ENCODE results near the gene TEX47. TPM values are rescaled to one million over a fixed set of nuclear protein-coding genes. Genes with fewer than 3 reads are reported as not detected.

TEX47 gene
- not detected for polyA plus RNA-seq (ENCODE audit: insufficient read length in 4 of 4)

DNA sequence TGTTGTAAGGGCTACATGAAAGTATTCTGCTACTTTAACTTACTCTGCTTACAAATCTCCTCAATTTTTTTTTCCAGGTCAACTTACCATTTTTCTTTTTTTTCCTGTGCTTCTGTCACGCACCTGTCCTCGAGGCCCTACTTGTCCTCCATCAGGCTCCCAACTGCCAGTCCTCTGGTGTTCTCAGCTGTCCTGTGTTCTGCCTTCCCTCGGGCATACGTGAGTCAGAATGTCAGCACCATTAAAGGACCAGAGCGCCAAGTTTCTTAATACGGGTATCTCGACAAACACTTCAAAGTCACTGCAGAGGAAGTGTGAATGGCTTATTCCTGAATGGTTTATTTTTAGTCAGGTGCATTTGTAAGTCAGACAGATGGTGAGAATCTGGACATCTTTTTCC lies at the start of gene TEX47:
TEX47 (minus strand) TSS at position 185 of the 400 bp plus-strand sequence. CDS start 795 bp downstream, outside the sequence.
- DNase-seq (ENCODE audit: low read depth in 4 of 4, low spot score in 3 of 4), result no peak

DNA sequence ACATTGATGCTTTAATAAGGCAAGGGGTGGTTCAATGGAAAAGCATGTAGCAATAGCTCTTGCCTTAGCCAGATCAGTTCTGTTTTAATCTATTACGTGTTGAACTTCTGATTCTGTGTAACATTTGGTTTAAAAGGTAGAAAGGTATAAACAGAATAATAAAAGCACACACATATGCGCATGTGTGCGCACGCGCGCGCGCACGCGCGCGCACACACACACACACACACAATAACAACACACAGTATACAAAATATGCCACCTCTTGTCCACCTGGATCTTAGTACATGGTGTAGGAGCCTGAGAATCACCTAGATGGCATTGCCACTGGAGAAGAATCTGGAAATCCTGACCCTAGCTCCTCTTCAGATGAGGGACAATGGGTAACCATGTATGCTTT lies 49.6 kb upstream of the TEX47 start:
- DNase-seq (ENCODE audit: low read depth in 4 of 4, low spot score in 3 of 4), result no peak

GRCh38 chr7:88842201-88842600 lies 46.7 kb upstream of the TEX47 start:
- DNase-seq (ENCODE audit: low read depth in 4 of 4, low spot score in 3 of 4), result no peak

- peak in 3 of 4 donors; percentile 12 to 24 (median 12) for DNase-seq (ENCODE audit: low read depth in 4 of 4, low spot score in 3 of 4)
Observed at GRCh38 chr7:88835147-88835728, 39.7 kb upstream of the TEX47 start.

- DNase-seq (ENCODE audit: low read depth in 4 of 4, low spot score in 3 of 4), result no peak
Observed at GRCh38 chr7:88826222-88826621, 30.7 kb upstream of the TEX47 start.

DNA sequence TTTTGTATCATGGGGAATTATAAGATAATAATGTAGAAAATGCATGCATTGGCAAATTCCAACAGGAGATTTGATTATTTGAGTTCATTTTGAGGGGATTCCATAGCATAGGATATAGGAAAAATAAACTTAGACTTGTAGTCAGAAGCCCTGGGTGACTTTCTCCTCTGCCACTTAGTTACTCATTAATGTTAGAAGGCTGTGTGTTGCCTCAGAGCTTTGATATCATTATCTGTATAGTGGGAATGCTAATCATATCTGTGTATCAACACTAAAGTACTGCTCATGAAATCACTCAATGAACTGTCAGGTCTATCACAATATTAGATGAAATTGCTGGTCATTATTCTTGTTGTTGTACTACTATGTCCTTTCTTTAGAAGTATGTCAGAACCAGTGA lies 23.0 kb upstream of the TEX47 start:
- no peak for DNase-seq (ENCODE audit: low read depth in 4 of 4, low spot score in 3 of 4)

GRCh38 chr7:88806280-88807037 lies 10.9 kb upstream of the TEX47 start:
- no peak for DNase-seq (ENCODE audit: low read depth in 4 of 4, low spot score in 3 of 4)

DNA sequence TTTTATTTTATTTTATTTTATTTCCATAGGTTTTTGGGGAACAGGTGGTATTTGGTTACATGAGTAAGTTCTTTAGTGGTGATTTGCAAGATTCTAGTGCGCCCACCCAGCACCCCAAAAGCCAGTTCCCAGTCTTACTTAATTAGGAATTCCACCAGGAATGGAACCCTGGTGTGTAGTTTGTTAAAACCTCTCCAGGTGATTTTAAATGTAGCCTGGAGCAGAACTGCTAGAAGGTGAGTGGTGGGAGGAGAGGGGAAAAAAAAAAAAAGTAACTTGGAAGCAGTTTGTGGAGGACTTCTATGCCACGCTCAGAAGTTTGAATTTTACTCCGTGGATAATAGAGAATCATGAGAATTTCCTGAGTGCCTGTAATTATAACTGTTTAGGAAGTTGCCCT lies 5.5 kb upstream of the TEX47 start:
- no peak for DNase-seq (ENCODE audit: low read depth in 4 of 4, low spot score in 3 of 4)

DNA sequence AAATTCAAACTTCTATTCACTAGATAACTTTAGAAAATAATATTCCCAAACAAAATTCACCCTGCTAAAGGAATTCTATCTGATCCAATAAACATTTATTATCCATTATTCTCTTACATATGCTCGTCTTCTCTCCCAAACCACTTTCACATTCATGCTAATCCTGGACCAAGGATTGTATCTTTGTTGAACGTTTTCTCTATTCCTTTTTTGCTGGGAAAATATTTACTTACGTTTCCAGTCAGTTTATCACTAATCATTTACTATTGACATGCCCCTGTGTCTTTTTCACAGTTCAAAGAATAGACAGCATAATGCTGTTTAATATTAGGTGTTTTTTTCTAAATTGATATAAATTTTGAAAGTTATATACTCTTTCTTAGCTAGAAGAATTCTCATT lies 3.2 kb downstream of the TEX47 start:
- DNase-seq (ENCODE audit: low read depth in 4 of 4, low spot score in 3 of 4), result no peak

DNA sequence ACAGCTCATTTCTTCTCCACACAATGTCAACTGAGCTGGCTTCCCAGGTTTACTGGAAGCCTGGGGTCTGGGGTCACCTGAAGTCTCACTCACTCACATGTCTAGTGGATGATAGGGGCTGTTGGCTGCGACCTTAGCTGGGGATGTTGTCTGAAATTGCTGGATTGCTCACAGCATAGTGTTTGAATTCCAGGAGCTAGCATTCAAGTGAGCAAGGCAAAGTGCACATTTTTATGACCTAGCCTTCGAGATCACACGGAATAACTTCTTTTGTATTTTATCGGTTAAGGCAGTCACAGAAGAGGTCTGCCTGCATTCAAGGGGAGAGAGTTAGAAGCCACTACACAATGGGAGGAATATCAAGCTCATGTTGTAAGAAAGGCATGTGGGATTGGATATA lies 3.6 kb downstream of the TEX47 start:
- DNase-seq (ENCODE audit: low read depth in 4 of 4, low spot score in 3 of 4), result no peak

DNA sequence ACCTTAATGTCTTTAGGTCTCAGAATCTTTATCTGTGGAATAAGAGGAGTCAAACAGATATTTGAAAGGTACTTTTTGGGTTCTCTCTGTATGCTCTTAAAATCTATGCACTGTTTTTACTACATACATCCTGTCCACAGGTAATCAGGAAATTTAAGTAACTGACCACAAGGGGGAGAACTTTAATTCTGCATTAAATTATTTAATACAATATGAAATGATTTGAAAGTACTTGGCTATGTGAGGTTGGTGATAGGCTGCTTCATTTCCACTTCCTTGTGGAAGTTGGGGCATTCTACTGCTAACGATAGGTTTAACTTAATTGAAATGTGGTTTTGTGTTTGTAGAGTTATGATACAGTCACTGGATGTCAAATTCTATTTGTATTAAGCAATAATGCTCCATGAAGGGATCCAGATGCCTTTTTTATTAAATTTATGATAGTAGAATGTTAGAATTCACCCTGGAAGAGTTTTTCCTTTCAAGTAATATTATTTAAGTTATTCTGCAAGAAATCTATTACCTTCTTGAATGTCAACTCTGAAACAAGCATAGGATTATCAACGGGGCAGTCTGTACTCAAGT lies 6.0 kb downstream of the TEX47 start:
- peak in 1 of 4 donors; percentile 4 for DNase-seq (ENCODE audit: low read depth in 4 of 4, low spot score in 3 of 4)

DNA sequence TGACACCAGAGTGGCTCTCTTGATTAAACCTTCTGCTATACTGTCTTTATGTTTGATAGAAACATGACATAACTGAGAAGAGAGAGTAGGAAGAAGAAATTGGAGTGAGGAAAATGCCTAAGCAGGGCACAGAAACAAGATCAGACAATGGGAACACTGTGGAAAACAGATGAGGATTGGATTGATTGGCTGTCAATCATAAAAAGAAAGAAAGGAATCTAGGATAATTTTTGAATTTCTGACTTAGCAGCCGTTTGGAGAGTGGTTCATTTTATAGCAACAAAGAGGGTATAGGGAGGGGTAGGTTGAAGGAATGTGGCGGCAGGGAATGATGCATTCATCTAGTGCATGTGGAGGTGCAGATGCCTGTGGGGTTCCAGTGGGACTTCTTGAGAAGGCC lies 7.8 kb downstream of the TEX47 start:
- no peak for DNase-seq (ENCODE audit: low read depth in 4 of 4, low spot score in 3 of 4)

DNA sequence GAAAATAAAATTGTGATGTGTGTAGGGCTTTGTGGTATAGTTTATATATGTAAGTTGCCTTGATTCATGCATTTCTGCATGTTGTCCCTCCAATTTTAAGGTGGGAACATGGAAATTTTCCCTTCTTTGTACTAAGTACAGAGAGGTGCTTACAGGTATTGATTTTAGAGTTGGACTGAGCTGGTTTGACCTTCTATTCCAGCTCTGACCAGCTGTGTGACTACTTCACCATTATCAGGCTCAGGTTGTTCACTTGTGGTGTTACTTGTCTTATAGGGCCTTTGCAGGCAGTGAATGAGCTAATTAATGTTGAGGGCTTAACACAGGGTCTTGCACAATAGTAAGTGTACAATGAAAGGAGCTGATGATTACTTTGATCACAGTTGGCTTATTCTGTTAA lies 19.7 kb downstream of the TEX47 start:
- no peak for DNase-seq (ENCODE audit: low read depth in 4 of 4, low spot score in 3 of 4)

DNA sequence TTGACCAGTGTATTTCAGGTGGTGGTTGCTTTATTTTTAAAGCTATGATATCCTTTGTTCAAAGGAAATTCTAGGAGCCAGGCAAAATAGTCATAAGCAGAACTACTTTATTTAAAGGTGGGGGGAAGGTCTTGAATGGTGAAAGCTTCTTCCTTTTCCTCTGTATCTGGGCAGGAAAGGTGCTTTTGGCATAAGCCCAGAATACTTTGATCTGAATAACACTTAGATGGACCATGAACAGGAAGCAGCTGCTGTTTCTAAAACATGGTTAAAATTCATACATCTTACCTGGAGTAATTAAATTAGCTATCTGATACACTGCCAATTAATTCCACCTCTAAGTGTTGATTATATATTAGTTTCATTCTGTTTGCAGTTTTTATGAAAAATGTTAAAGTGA lies 22.8 kb downstream of the TEX47 start:
- DNase-seq (ENCODE audit: low read depth in 4 of 4, low spot score in 3 of 4), result no peak

DNA sequence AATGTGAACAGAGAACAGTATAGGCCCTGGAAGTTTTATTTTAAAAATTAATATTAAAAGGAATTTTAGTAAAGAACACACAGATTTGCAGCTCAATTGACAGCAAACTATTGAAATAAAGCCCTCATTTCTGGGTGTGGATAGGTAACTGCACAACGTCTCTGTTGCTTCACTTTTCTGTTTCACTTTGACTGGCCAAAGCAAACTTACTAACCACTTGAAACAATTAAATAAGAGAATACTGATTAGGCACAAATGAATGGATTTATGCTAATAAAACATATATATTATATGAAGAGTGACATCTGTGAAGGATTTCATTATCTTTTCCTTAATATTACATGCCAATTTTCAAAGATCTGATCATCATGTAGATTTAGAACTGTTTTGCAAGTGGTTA lies 24.1 kb downstream of the TEX47 start:
- no peak for DNase-seq (ENCODE audit: low read depth in 4 of 4, low spot score in 3 of 4)

DNA sequence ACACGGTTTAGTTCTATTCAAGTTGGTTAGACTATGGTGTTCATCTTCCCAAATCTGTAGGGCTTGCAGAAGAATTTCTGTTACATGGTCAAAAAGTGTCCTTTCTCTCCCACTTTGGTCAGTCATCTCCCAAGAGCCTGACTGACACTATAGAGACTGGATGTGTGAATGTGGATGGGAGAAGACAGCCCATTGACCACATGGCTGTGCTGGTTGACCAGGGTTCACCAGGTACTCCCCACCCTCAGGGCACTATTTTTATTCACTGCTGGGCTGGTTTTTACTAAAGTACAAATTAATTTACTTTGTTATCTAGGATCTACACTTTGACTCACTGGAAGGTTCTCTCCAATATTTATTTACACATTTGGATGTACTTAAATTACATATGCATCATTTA lies 33.8 kb downstream of the TEX47 start:
- DNase-seq (ENCODE audit: low read depth in 4 of 4, low spot score in 3 of 4), result no peak

- no peak for DNase-seq (ENCODE audit: low read depth in 4 of 4, low spot score in 3 of 4)
Observed at GRCh38 chr7:88760136-88760515, 35.4 kb downstream of the TEX47 start.

DNA sequence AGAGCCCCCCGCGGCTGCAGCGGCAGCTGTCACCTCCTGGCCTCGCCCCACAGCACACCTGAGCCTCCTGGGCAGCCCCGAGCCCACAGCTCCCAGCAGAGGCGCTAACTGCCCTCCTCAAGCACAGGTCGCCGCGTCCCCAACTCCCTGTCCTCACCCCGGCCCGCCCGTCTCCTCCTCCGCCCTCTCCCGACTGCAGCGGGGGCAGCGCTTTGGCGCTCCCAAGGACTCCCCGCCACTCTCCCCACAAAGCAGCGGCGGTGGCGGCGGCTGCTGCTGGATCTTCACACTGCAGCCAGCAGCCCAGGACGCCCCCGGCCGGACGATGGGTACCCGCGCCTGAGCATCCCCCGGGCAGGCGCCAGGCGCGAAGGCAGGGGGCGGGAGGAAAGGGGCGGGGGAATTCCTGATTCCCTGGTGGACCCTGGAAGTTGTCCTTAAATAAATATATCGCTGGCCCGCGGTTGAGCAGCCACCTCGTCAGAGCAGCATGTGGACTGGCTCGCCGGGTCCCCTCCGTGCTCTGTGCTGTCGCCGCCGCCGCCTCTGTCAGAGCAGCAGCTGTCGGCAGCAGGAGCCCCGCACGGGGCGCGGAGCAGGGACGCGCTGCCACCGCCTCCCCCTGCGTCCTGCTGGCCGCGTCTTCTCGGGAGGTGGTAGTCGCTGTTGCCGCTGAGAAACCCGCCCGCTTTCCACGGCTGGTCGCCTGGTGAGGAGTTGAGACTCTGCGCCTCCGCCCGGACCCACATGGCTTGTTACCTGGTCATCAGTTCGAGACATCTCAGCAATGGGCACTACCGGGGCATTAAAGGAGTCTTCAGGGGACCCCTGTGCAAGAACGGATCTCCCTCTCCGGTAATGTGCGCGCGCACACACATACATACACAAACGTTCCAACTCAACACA lies 36.1 kb downstream of the TEX47 start, which contains the start of gene ZNF804B:
ZNF804B (plus strand) TSS at position 471 of the 906 bp plus-strand sequence; CDS start at position 748, 277 bp downstream.
- no peak for DNase-seq (ENCODE audit: low read depth in 4 of 4, low spot score in 3 of 4)

GRCh38 chr7:88758381-88759229 lies 36.9 kb downstream of the TEX47 start:
- no peak for DNase-seq (ENCODE audit: low read depth in 4 of 4, low spot score in 3 of 4)

- DNase-seq (ENCODE audit: low read depth in 4 of 4, low spot score in 3 of 4), result no peak
Observed at GRCh38 chr7:88757371-88757770, 38.2 kb downstream of the TEX47 start.

All from left renal pelvis (tissue), 4 donors.